ENCODE results near the gene CREB5. TPM values are rescaled to one million over a fixed set of nuclear protein-coding genes. Genes with fewer than 3 reads are reported as not detected.

Gene CREB5
- total and polyA plus RNA-seq, 2 experiments from 2014 or later = 2.4 to 4.4 TPM

- H3K79me2 ChIP-seq (replicated peaks; ENCODE audit: insufficient read depth) = no peaks in the 10 kb centered on the region
- no peak overlapping the region for H3K27ac ChIP-seq (ENCODE audit: low read depth)
- H3K27ac Mint-ChIP-seq = no peak overlapping the region; the same call in 1 of the 2 replicates
- H3K9me3 Mint-ChIP-seq = peaks cover 5% of the 10 kb centered on the region; the same call in 2 of the 3 replicates
- peaks cover 15% of the 10 kb centered on the region for H3K4me1 ChIP-seq (ENCODE audit: insufficient read depth)
- H3K36me3 ChIP-seq (ENCODE audit: insufficient read depth) = peaks cover 4% of the 10 kb centered on the region; the same call in 1 of the 2 replicates
- peaks cover 3% of the 10 kb centered on the region for H3K27me3 Mint-ChIP-seq (ENCODE audit: insufficient read depth, low read depth, poor library complexity)
- ATAC-seq (no peak), DNase-seq (ENCODE audit: low spot score) (no peak)
- H3F3A ChIP-seq (replicated peaks; ENCODE audit: low read depth) = no peaks in the 10 kb centered on the region
- no peak overlapping the region for H3K4me3 ChIP-seq
- H2AFZ ChIP-seq = no peak overlapping the region
- H4K20me1 ChIP-seq (replicated peaks; ENCODE audit: insufficient read depth) = no peaks in the 10 kb centered on the region
- TF ChIP-seq ZNF331 (CRISPR knock-in tag; IDR thresholded peaks at IDR 0.05; ENCODE audit: low read depth) = no peak
- no peak for TF ChIP-seq ETS1 (IDR thresholded peaks at IDR 0.05)
- TF ChIP-seq ZNF114 (CRISPR knock-in tag; IDR thresholded peaks at IDR 0.05) = no peak
- no peak for TF ChIP-seq ZNF462 (CRISPR knock-in tag; IDR thresholded peaks at IDR 0.05)
- TF ChIP-seq CTCF (conservative IDR thresholded peaks at IDR 0.05; ENCODE audit: low read depth in 2 of 2) = no peak
- no peak for TF ChIP-seq EZH2phosphoT487 (IDR thresholded peaks at IDR 0.05; ENCODE audit: unreplicated experiment)
- no peak for TF ChIP-seq NANOG (IDR thresholded peaks at IDR 0.05; ENCODE audit: borderline replicate concordance)
- TF ChIP-seq STAT1 (IDR thresholded peaks at IDR 0.05; ENCODE audit: unreplicated experiment) = no peak
- TF ChIP-seq CREB1 (CRISPR knock-in tag; IDR thresholded peaks at IDR 0.05; ENCODE audit: low read depth) = no peak
- TF ChIP-seq POLR2AphosphoS5 (IDR thresholded peaks at IDR 0.05; ENCODE audit: low read depth) = no peak
- TF ChIP-seq EZH2 (IDR thresholded peaks at IDR 0.05; ENCODE audit: low read depth, unreplicated experiment) = no peak
- TF ChIP-seq REST (IDR thresholded peaks at IDR 0.05; ENCODE audit: unreplicated experiment) = no peak
- no peak for TF ChIP-seq JUNB (IDR thresholded peaks at IDR 0.05; ENCODE audit: unreplicated experiment)
- H3K27me3 ChIP-seq (ENCODE audit: insufficient read depth) = no peaks in the 10 kb centered on the region
- peaks cover 11% of the 10 kb centered on the region; the same call in 1 of the 2 replicates for H3K9me2 ChIP-seq (ENCODE audit: insufficient read depth)
- peaks cover 4% of the 10 kb centered on the region; the same call in 2 of the 3 replicates for H3K36me3 Mint-ChIP-seq (ENCODE audit: low read depth)
- no peak overlapping the region for H3K4me2 ChIP-seq
- no peak overlapping the region for H3K4me3 Mint-ChIP-seq
- peaks cover 16% of the 10 kb centered on the region for H3K4me1 Mint-ChIP-seq
These were observed 116.6 kb downstream of the CREB5 start for GRCh38 chr7:28528899-28529298.
